RWPE1 (cell line): ENCODE measurements around the gene CRY1.

ENCODE experiments used
- CTCF ChIA-PET: fragments of 350-600 bp; sonication (Branson Sonifier 250); formaldehyde crosslinking; extraction: SDS; loops from one replicate; lab custom pipeline; 2021; lab: Yijun Ruan, JAX
- POLR2A ChIA-PET: fragments of 400-600 bp; formaldehyde crosslinking; extraction: SDS; loops from one replicate; lab custom pipeline; 2020; ENCODE audit warnings: antibody characterized with exemption; ENCODE audit not compliant: low non-redundant PET; lab: Yijun Ruan, JAX
- DNase-seq: peaks from one replicate; pipeline ENCODE4 v3.0.0; 2012; ENCODE audit warnings: low spot score
- H3K27ac ChIP-seq: fragments of 450-650 bp; 2 replicates; pipeline ENCODE4 v1.5.1; 2017
- TF ChIP-seq, protein P1 (sequence below): fragments of 450-650 bp; conservative IDR thresholded peaks from 2 replicates; pipeline ENCODE4 v1.5.1; 2017; ENCODE audit warnings: low read depth, mild to moderate bottlenecking

CRY1 gene

DNA sequence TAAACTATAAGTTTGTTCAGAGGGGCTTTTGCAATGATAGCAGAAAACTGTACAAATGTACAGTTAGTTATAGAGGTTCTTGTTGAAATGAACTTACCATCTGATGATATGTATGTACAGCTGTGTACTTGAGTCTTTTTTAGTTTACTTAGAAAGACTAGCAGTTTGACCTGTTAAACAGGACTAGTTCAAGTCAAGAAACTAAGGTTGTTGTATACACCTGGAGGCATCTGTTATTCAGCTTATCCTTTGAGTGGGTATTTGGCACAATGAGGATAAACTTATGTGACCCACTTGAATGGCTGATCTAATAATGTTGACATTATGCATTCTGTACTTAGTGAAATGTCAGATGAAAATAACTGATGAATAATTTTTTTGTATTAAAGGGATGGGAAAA, 119.8 kb downstream of the CRY1 start:
- CTCF ChIA-PET: no interaction called here
- TF ChIP-seq, protein P1, sequence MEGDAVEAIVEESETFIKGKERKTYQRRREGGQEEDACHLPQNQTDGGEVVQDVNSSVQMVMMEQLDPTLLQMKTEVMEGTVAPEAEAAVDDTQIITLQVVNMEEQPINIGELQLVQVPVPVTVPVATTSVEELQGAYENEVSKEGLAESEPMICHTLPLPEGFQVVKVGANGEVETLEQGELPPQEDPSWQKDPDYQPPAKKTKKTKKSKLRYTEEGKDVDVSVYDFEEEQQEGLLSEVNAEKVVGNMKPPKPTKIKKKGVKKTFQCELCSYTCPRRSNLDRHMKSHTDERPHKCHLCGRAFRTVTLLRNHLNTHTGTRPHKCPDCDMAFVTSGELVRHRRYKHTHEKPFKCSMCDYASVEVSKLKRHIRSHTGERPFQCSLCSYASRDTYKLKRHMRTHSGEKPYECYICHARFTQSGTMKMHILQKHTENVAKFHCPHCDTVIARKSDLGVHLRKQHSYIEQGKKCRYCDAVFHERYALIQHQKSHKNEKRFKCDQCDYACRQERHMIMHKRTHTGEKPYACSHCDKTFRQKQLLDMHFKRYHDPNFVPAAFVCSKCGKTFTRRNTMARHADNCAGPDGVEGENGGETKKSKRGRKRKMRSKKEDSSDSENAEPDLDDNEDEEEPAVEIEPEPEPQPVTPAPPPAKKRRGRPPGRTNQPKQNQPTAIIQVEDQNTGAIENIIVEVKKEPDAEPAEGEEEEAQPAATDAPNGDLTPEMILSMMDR: no peak
- H3K27ac ChIP-seq: no peak overlapping the region
- no peak for DNase-seq
- POLR2A ChIA-PET: no interaction called here

DNA sequence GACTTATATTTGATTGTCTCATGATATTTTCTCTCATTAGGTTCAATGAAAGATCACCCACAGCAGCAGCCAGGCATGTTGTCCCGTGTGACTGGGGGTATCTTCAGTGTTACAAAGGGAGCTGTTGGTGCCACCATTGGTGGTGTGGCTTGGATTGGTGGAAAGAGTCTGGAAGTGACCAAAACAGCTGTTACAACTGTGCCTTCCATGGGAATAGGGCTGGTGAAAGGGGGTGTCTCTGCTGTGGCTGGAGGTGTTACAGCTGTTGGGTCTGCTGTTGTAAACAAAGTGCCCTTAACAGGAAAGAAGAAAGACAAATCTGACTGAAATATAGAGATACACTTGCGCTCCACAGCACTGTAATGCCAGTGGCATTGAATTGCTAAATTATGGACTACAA, 122.3 kb downstream of the CRY1 start:
- DNase-seq: no peak
- CTCF ChIA-PET: no interaction called here
- TF ChIP-seq, protein P1: no peak
- POLR2A ChIA-PET: no interaction called here
- no peak overlapping the region for H3K27ac ChIP-seq

DNA sequence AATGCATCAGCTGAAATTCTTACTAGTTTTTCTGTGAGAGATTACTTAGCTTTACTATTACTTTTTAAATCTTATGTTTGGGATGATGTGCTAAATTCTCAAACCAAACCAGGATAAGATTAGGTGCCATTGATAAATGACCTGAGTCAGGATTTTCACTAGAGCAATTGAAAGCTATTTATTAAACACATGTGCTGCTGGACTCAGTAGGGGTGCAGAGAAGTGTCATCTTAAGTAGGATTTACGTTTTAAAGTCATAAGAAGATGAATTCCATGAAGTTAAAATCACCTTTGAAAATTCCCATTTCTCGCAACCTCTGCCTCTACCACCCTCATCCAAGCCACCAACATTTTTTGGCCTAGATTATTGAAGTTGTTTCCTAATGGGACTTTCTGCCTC, 128.8 kb downstream of the CRY1 start:
- POLR2A ChIA-PET: no interaction called here
- no peak overlapping the region for H3K27ac ChIP-seq
- CTCF ChIA-PET: no interaction called here
- DNase-seq: no peak
- TF ChIP-seq, protein P1: no peak

DNA sequence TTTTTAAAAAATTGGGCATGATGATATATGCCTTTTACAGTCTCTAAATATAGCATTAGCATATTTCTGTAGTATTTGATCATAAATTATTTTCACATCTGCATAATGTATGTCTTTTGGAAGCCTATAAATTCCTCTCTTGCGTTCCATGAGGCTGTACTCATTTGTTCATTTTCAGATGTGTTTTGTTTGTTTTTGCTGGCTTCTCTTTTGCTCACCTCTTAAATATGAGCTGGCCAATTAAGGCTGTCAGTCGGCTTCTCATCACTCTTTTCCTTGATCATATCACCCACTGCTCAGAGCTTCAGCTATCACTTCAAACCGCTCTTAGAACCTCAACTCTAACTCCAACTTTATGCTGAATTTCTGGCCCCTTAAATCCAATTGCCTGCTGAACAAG, 131.1 kb downstream of the CRY1 start:
- POLR2A ChIA-PET: no interaction called here
- TF ChIP-seq, protein P1: no peak
- H3K27ac ChIP-seq: no peak overlapping the region
- CTCF ChIA-PET: no interaction called here
- DNase-seq: no peak

DNA sequence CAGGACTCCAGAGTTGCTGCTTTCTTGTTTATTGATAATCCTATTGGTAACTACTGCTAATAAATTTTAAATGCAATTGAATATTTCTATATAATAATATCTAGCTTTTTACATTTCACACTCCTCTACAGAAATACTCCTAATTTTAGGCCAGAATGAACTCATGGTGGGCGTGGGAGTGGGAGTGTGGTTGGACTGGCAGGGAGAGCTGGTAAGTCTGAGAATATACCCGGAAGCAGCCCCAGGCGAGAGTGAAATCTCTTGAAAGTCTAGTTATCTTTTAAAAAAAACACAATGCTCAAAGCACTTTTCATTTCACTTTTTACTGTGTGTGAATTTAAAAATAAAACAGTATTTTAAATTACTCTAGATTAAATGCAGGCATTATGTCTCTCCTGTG, 132.9 kb downstream of the CRY1 start:
- no peak overlapping the region for H3K27ac ChIP-seq
- TF ChIP-seq, protein P1: no peak
- ChIA-PET CTCF (no interaction called here), POLR2A (no interaction called here)
- DNase-seq: no peak

DNA sequence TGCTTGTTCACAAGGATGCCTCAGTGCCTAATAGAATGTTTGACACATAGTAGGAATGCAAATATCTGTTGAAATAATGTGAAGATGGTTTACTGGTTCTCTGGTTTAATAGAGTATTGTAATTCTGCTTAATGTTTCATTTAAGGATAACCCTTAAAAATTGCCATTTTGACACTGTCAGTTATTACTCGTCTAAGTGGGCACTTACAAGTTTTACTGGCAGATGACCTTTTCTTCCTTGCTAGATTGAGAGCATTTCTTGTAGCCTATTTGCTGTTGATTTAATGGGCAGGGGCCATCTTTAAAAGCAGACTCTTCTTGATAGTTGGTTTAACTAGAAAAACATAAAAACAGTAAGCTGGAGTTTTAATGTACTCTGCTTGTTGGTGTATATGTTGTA, 135.8 kb downstream of the CRY1 start:
- CTCF ChIA-PET: no interaction called here
- POLR2A ChIA-PET: no interaction called here
- H3K27ac ChIP-seq: no peak overlapping the region
- DNase-seq: no peak
- TF ChIP-seq, protein P1: no peak
